ENCODE results near the gene CTR9. TPM values are rescaled to one million over a fixed set of nuclear protein-coding genes. Genes with fewer than 3 reads are reported as not detected.

Gene CTR9
- total RNA-seq, 1 donor from 2014 or later = 28.0 TPM

DNA sequence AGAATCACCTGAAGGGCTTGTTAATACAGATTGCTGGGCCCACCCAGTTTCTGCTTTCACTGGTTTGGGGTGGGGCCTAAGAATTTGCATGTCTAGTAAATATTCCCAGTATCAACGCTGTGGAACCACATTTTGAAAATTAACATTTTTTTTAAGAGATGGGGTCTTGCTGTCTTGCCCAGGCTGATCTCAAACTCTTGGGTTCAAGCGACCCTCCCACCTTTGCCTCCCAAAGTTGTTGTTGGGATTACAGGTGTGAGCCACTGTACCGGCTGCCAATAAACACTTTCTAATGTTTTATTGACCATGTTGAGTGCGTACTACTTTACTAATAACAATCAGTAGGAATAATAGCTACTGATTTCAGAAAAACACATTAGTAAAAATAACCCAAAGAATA, 55.2 kb downstream of the CTR9 start:
- DNase-seq (ENCODE audit: extremely low spot score, unreplicated experiment) = no peak
- H3K4me1 Mint-ChIP-seq (ENCODE audit: unreplicated experiment) = peaks cover 49% of the 10 kb centered on the region
- H3K9me3 Mint-ChIP-seq (ENCODE audit: unreplicated experiment) = no peaks in the 10 kb centered on the region
- no peaks in the 10 kb centered on the region for H3K27me3 Mint-ChIP-seq (ENCODE audit: unreplicated experiment)
- H3K27ac Mint-ChIP-seq (ENCODE audit: unreplicated experiment) = peak overlapping the region; percentile 53
- H3K4me3 Mint-ChIP-seq (ENCODE audit: unreplicated experiment) = peak overlapping the region; percentile 93
- TF ChIP-seq CTCF (IDR thresholded peaks at IDR 0.05) = no peak
- peaks cover 62% of the 10 kb centered on the region for H3K36me3 Mint-ChIP-seq (ENCODE audit: unreplicated experiment)

- no peaks in the 10 kb centered on the region for H3K9me3 Mint-ChIP-seq (ENCODE audit: unreplicated experiment)
- peaks cover 42% of the 10 kb centered on the region for H3K4me1 Mint-ChIP-seq (ENCODE audit: unreplicated experiment)
- DNase-seq (ENCODE audit: extremely low spot score, unreplicated experiment) = peak; percentile 86
- H3K27me3 Mint-ChIP-seq (ENCODE audit: unreplicated experiment) = no peaks in the 10 kb centered on the region
- H3K36me3 Mint-ChIP-seq (ENCODE audit: unreplicated experiment) = peaks cover 47% of the 10 kb centered on the region
- no peak for TF ChIP-seq CTCF (IDR thresholded peaks at IDR 0.05)
- H3K27ac Mint-ChIP-seq (ENCODE audit: unreplicated experiment) = peak overlapping the region; percentile 100
- H3K4me3 Mint-ChIP-seq (ENCODE audit: unreplicated experiment) = peak overlapping the region; percentile 93
These were observed 56.6 kb downstream of the CTR9 start for GRCh38 chr11:10807493-10808234.

- Mint-ChIP-seq H3K27ac (ENCODE audit: unreplicated experiment) (peak overlapping the region; percentile 100), H3K9me3 (ENCODE audit: unreplicated experiment) (no peaks in the 10 kb centered on the region), H3K4me3 (ENCODE audit: unreplicated experiment) (peak overlapping the region; percentile 93), H3K4me1 (ENCODE audit: unreplicated experiment) (peaks cover 42% of the 10 kb centered on the region), H3K36me3 (ENCODE audit: unreplicated experiment) (peaks cover 43% of the 10 kb centered on the region), H3K27me3 (ENCODE audit: unreplicated experiment) (no peaks in the 10 kb centered on the region)
- no peak for TF ChIP-seq CTCF (IDR thresholded peaks at IDR 0.05)
- no peak for DNase-seq (ENCODE audit: extremely low spot score, unreplicated experiment)
These were observed 57.1 kb downstream of the CTR9 start for GRCh38 chr11:10808235-10808552.

DNA sequence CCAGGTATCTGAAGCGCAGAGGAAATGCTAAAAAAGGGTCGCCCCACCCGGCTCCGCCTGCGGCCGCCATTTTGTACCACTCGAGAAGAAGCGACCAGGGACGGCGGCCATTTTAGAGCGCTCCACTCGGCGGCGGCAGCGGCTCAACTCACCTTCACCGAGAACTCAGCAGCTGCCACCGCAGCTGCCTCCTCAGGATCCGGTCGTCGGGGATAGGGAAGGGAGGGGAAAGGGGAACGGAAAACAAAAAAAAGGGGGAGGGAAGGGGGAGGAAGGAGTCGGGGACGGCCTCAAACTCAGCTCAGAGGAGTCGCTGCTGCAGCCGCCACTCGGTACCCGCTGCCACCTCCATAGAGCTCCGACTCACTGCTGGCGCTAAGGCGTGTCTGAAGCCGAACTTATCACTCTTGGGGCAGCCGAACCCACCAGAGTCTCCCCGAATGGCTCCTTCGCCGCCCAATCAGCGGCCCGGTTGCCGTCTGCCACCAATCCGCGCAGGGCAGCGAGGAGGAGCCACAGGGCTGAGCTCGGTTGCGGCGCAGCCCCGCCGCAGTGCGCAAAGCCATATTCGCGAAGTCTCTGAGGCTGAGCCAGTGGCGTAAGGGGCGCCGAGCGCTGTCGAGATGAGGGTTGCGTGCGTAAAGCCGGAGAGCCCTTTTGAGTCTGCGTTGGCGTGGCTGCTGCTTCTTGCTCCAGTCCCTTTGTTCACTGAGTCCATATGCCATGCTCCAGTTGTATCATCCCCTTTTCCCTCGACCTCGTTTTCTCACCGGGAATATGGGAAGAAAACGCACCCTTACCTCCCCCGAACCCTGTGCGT, 57.7 kb downstream of the CTR9 start, which contains the start of gene EIF4G2:
EIF4G2 (minus strand) TSS at position 374 of the 820 bp plus-strand sequence.
- Mint-ChIP-seq H3K4me1 (ENCODE audit: unreplicated experiment) (peaks cover 40% of the 10 kb centered on the region), H3K27ac (ENCODE audit: unreplicated experiment) (peak within 1 kb of the TSS; percentile 100), H3K4me3 (ENCODE audit: unreplicated experiment) (peak within 1 kb of the TSS; percentile 93), H3K9me3 (ENCODE audit: unreplicated experiment) (no peaks in the 10 kb centered on the region), H3K27me3 (ENCODE audit: unreplicated experiment) (no peaks in the 10 kb centered on the region), H3K36me3 (ENCODE audit: unreplicated experiment) (peaks cover 38% of the 10 kb centered on the region)
- TF ChIP-seq CTCF (IDR thresholded peaks at IDR 0.05) = no peak
- DNase-seq (ENCODE audit: extremely low spot score, unreplicated experiment) = peak; percentile 100
